GM21367 (cell line): ENCODE results near the gene GET4.

Experiments used
- ATAC-seq: cut with Tn5 transposase; IDR thresholded peaks from one replicate; pipeline ENCODE4 v1.9.1; 2021; ENCODE audit not compliant: unreplicated experiment

GET4 gene

GRCh38 chr7:945147-945555, 68.8 kb downstream of the GET4 start:
- no peak for ATAC-seq

- no peak for ATAC-seq
Observed at GRCh38 chr7:945556-946255, 69.4 kb downstream of the GET4 start.
